ENCODE measurements around the gene STPG2. TPM values are rescaled to one million over a fixed set of nuclear protein-coding genes. Genes with fewer than 3 reads are reported as not detected.
A peak's percentile ranks its signal among the peaks of the same experiment; 100 is the strongest.

Gene STPG2
- total RNA-seq, 1 donor from 2014 or later: not detected

DNA sequence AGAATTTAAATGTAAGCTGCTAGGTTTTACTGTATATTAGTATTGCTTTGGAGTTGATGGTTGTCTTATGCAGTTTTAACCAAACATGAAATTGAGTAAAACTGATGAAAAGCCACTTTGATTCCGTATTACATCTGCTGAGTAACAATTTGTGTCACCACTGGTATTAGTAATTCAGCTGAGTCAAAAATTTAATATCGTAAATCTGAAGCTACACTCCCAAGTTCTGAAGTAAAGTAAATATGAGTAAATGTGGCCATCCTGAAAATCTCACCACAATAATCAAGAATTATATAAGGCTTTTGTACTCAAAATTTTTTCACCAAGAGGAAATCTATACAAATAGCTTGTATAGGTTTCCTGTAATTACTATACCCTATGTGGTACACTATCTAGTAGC, 142.3 kb downstream of the STPG2 start:
- FAIRE-seq (no peak), DNase-seq (ENCODE audit: low read depth) (no peak)
- TF ChIP-seq, protein P1, sequence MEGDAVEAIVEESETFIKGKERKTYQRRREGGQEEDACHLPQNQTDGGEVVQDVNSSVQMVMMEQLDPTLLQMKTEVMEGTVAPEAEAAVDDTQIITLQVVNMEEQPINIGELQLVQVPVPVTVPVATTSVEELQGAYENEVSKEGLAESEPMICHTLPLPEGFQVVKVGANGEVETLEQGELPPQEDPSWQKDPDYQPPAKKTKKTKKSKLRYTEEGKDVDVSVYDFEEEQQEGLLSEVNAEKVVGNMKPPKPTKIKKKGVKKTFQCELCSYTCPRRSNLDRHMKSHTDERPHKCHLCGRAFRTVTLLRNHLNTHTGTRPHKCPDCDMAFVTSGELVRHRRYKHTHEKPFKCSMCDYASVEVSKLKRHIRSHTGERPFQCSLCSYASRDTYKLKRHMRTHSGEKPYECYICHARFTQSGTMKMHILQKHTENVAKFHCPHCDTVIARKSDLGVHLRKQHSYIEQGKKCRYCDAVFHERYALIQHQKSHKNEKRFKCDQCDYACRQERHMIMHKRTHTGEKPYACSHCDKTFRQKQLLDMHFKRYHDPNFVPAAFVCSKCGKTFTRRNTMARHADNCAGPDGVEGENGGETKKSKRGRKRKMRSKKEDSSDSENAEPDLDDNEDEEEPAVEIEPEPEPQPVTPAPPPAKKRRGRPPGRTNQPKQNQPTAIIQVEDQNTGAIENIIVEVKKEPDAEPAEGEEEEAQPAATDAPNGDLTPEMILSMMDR (IDR thresholded peaks at IDR 0.05; ENCODE audit: insufficient read depth, low read length, severe bottlenecking): no peak
- no peak overlapping the region for H3K4me3 ChIP-seq (ENCODE audit: low read depth, low read length)
- H3K27me3 ChIP-seq (ENCODE audit: control insufficient read depth, insufficient read depth, low read length): no peaks in the 10 kb centered on the region
- no peaks in the 10 kb centered on the region for H3K36me3 ChIP-seq (ENCODE audit: control insufficient read depth, insufficient read depth, low read length)

DNA sequence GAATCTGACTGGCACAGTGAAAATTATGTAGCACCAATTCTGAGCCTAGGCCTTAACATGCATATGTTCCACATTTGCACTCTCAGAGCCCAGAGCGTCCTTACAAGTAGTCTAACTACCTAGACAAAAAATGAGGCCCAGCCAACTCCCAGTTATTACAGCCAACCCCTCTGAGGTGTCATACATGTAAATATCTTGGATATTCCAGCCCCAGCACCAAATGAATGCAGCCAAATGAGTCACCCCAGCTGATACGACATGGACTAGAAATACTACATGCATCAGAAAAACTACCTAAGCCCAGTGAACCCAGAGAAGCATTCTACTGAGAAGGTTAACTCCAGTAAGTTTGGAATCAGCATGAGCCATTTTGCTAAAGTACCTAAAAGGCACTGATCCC, 145.1 kb downstream of the STPG2 start:
- Histone ChIP-seq H3K36me3 (ENCODE audit: control insufficient read depth, insufficient read depth, low read length) (no peaks in the 10 kb centered on the region), H3K27me3 (ENCODE audit: control insufficient read depth, insufficient read depth, low read length) (no peaks in the 10 kb centered on the region), H3K4me3 (ENCODE audit: low read depth, low read length) (no peak overlapping the region)
- FAIRE-seq: no peak
- TF ChIP-seq, protein P1 (IDR thresholded peaks at IDR 0.05; ENCODE audit: insufficient read depth, low read length, severe bottlenecking): no peak
- peak; percentile 63 for DNase-seq (ENCODE audit: low read depth)

DNA sequence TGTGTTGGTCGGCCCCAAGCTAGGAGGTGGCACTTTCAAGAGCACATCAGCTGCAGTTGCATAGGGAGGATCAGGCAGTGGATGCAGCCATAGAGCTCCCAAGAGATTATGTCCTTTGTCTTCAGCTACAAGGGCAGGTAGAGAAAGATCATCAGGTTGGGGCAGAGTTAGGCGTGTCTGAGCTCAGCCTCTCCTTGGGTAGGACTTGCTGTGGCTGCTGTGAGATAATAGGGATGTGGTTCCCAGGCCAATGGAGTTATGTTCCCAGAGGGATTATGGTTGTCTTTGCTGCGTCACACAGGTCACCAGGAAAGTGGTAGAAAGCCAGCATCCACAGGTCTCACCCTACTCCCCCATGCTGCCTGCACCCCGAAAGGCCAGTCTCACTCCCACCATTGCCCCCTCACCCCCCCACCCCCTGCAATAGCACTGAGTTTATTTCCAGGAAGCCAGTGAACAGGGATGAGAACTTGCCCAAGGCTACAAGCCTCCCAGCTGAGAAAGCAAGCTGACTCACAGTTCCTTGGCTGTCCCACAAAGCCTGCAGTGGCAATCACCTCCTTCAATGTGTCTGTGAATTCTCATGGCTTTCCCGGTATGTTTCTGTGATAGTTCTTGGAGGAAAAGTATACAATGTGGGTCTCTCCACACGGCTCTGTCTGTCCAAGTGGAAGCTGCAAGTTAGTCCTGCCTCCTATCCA, 148.4 kb downstream of the STPG2 start:
- Histone ChIP-seq H3K27me3 (ENCODE audit: control insufficient read depth, insufficient read depth, low read length) (no peaks in the 10 kb centered on the region), H3K4me3 (ENCODE audit: low read depth, low read length) (no peak overlapping the region), H3K36me3 (ENCODE audit: control insufficient read depth, insufficient read depth, low read length) (no peaks in the 10 kb centered on the region)
- FAIRE-seq (no peak), DNase-seq (ENCODE audit: low read depth) (peak; percentile 61)
- TF ChIP-seq, protein P1 (IDR thresholded peaks at IDR 0.05; ENCODE audit: insufficient read depth, low read length, severe bottlenecking): no peak

DNA sequence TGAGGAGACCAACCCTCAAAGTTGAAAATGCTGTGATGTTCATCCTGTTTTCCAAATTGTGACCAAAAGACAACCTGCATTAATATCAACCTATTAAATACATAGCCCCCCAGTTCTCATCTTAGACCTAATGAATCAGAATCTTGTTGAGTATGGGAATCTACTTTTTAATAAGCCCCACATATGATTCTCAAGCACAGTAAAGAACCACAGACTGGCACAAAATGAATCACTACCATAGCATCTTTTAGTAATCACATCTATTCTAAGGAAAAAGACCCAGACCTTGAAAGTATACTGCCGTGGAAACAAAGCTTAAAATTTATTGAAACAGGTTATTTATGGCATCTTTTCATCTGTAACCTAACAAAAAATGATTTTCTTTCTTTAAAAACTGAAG, 152.9 kb downstream of the STPG2 start:
- Histone ChIP-seq H3K36me3 (ENCODE audit: control insufficient read depth, insufficient read depth, low read length) (no peaks in the 10 kb centered on the region), H3K27me3 (ENCODE audit: control insufficient read depth, insufficient read depth, low read length) (no peaks in the 10 kb centered on the region), H3K4me3 (ENCODE audit: low read depth, low read length) (no peak overlapping the region)
- DNase-seq (ENCODE audit: low read depth) (no peak), FAIRE-seq (no peak)
- TF ChIP-seq, protein P1 (IDR thresholded peaks at IDR 0.05; ENCODE audit: insufficient read depth, low read length, severe bottlenecking): no peak

DNA sequence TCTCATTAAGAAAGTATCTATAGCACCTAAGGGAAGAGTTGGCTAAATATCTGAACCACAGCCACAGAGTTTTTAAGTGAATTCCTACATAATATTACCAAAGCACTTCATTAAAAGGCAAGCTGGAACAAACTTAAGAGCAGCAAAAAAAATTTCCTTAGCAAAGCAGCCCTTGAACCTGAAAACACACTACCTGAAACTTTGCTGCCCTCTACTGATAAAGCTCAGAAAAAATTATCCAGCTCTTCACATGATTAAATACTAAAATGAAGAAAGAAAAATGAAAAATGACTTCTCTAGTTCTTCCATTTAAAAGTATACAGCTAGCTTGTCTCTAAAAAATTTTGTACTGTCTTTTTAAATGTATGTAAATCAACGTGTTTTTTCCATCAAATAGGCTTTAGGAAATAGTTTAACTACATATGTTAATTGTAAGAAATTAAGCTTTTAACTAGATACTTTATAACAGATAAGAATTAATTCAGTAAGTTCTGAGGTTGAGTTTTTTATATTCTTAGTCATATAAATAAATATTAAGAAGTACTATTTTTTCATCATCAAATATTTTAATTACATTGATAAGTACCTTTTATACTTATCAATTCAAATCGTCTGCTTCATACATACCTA, 156.1 kb downstream of the STPG2 start:
- peak; percentile 60 for DNase-seq (ENCODE audit: low read depth)
- TF ChIP-seq, protein P1 (IDR thresholded peaks at IDR 0.05; ENCODE audit: insufficient read depth, low read length, severe bottlenecking): peak; percentile 49
- FAIRE-seq: no peak

More for the DNA sequence above, 156.1 kb downstream of the STPG2 start:
- Histone ChIP-seq H3K36me3 (ENCODE audit: control insufficient read depth, insufficient read depth, low read length) (no peaks in the 10 kb centered on the region), H3K4me3 (ENCODE audit: low read depth, low read length) (no peak overlapping the region), H3K27me3 (ENCODE audit: control insufficient read depth, insufficient read depth, low read length) (no peaks in the 10 kb centered on the region)
